OCI-LY1 (cell line): ENCODE results near the gene MYH15.

Source experiments
- H2AFZ ChIP-seq: fragments of 200-600 bp; sonication (generic), shearing (Covaris generic); 2 replicates; pipeline ENCODE4 v1.6.0; 2014; ENCODE audit warnings: antibody characterized with exemption, mild to moderate bottlenecking, low read length
- H3F3A ChIP-seq: fragments of 200-600 bp; sonication (generic), shearing (Covaris generic); 2 replicates; pipeline ENCODE4 v1.6.0; 2014; ENCODE audit warnings: mild to moderate bottlenecking, antibody characterized with exemption, low read length, moderate library complexity; ENCODE audit not compliant: insufficient read depth
- H3K27ac ChIP-seq: fragments of 200-600 bp; sonication (generic); 2 replicates; pipeline ENCODE4 v1.5.1; 2014; ENCODE audit warnings: low read length, mixed run types, mild to moderate bottlenecking, low read depth; ENCODE audit not compliant: poor library complexity, severe bottlenecking
- H3K27me3 ChIP-seq: fragments of 200-600 bp; sonication (generic); 2 replicates; pipeline ENCODE4 v1.6.0; 2014; ENCODE audit warnings: antibody characterized with exemption, mild to moderate bottlenecking, low read length, moderate library complexity; ENCODE audit not compliant: insufficient read depth
- H3K36me3 ChIP-seq: fragments of 200-600 bp; sonication (generic); 2 replicates; pipeline ENCODE4 v1.6.1; 2014; ENCODE audit warnings: mild to moderate bottlenecking, antibody characterized with exemption, low read length, moderate library complexity, mixed read lengths; ENCODE audit not compliant: insufficient read depth
- H3K4me1 ChIP-seq: fragments of 200-600 bp; sonication (generic); 2 replicates; pipeline ENCODE4 v1.5.1; 2014; ENCODE audit warnings: mild to moderate bottlenecking, low read length, moderate library complexity; ENCODE audit not compliant: insufficient read depth, severe bottlenecking
- H3K4me2 ChIP-seq: fragments of 200-600 bp; sonication (generic), shearing (Covaris generic); 2 replicates; pipeline ENCODE4 v1.6.1; 2014; ENCODE audit warnings: low read length
- H3K4me3 ChIP-seq: fragments of 200-600 bp; sonication (generic); 2 replicates; pipeline ENCODE4 v1.5.1; 2014; ENCODE audit warnings: low read length, low read depth, mild to moderate bottlenecking, mixed read lengths; ENCODE audit not compliant: poor library complexity, severe bottlenecking
- H3K79me2 ChIP-seq: fragments of 200-600 bp; shearing (Covaris generic); 2 replicates; pipeline ENCODE4 v1.6.1; 2016; ENCODE audit warnings: mixed run types, low read length, mixed read lengths; ENCODE audit not compliant: insufficient read depth
- H3K9ac ChIP-seq: fragments of 200-600 bp; sonication (generic), shearing (Covaris generic); 2 replicates; pipeline ENCODE4 v1.6.1; 2014; ENCODE audit warnings: mild to moderate bottlenecking, low read length, mixed read lengths
- H3K9me2 ChIP-seq: fragments of 200-600 bp; sonication (generic), shearing (Covaris generic); 2 replicates; pipeline ENCODE4 v1.6.1; 2014; ENCODE audit warnings: low read depth, mild to moderate bottlenecking, low read length, mixed read lengths
- H3K9me3 ChIP-seq: fragments of 200-600 bp; shearing (Covaris generic); 2 replicates; pipeline ENCODE4 v1.6.1; 2014; ENCODE audit warnings: low read length, mixed read lengths
- H4K20me1 ChIP-seq: fragments of 200-600 bp; sonication (generic), shearing (Covaris generic); 2 replicates; pipeline ENCODE4 v1.6.0; 2016; ENCODE audit warnings: mild to moderate bottlenecking, low read length; ENCODE audit not compliant: insufficient read depth
- CTCF ChIP-seq: fragments of 200-600 bp; sonication (generic), shearing (Covaris generic); IDR thresholded peaks from 2 replicates; pipeline ENCODE4 v1.5.1; 2017; ENCODE audit warnings: mild to moderate bottlenecking, antibody characterized with exemption, low read length, moderate library complexity, mixed read lengths
- EZH2 ChIP-seq: fragments of 200-600 bp; sonication (generic), shearing (Covaris generic); IDR thresholded peaks from 2 replicates; pipeline ENCODE4 v1.8.0; 2017; ENCODE audit warnings: borderline replicate concordance, mixed run types, mild to moderate bottlenecking, antibody characterized with exemption, low read length, moderate library complexity, mixed read lengths

The MYH15 gene

GRCh38 chr3:108406661-108407206, 103.7 kb downstream of the MYH15 start:
- Histone ChIP-seq H3F3A (no peaks in the 10 kb centered on the region), H3K36me3 (no peaks in the 10 kb centered on the region), H3K9ac (no peak overlapping the region), H3K27me3 (no peaks in the 10 kb centered on the region; the same call in 1 of the 2 replicates), H3K79me2 (no peaks in the 10 kb centered on the region), H3K4me3 (no peak overlapping the region), H2AFZ (peak overlapping the region; percentile 97; the same call in 1 of the 2 replicates), H3K27ac (peak overlapping the region; percentile 31), H3K9me2 (no peaks in the 10 kb centered on the region), H4K20me1 (no peaks in the 10 kb centered on the region), H3K4me2 (peak overlapping the region; percentile 46), H3K4me1 (peaks cover 20% of the 10 kb centered on the region), H3K9me3 (no peaks in the 10 kb centered on the region)
- TF ChIP-seq EZH2 (no peak), CTCF (peak; percentile 85)

GRCh38 chr3:108406063-108406660, 104.2 kb downstream of the MYH15 start:
- Histone ChIP-seq H3F3A (no peaks in the 10 kb centered on the region), H3K4me2 (0 out of 2 replicates have a peak overlapping the region, but pooled peaks have one; percentile 46), H3K79me2 (no peaks in the 10 kb centered on the region), H3K9me3 (no peaks in the 10 kb centered on the region), H3K4me1 (peaks cover 20% of the 10 kb centered on the region), H3K9ac (no peak overlapping the region), H3K27me3 (no peaks in the 10 kb centered on the region; the same call in 1 of the 2 replicates), H2AFZ (no peak overlapping the region), H3K9me2 (no peaks in the 10 kb centered on the region), H3K36me3 (no peaks in the 10 kb centered on the region), H3K4me3 (no peak overlapping the region), H3K27ac (no peak overlapping the region), H4K20me1 (no peaks in the 10 kb centered on the region)
- TF ChIP-seq CTCF: no peak
- no peak for TF ChIP-seq EZH2

- no peaks in the 10 kb centered on the region for H3K27me3 ChIP-seq
- H3K27ac ChIP-seq: no peak overlapping the region
- H3K4me3 ChIP-seq: no peak overlapping the region
- no peaks in the 10 kb centered on the region for H3K9me2 ChIP-seq
- no peak overlapping the region for H3K4me2 ChIP-seq
- H4K20me1 ChIP-seq: no peaks in the 10 kb centered on the region
- no peak overlapping the region for H2AFZ ChIP-seq
- H3K4me1 ChIP-seq: peaks cover 20% of the 10 kb centered on the region
- no peaks in the 10 kb centered on the region for H3K79me2 ChIP-seq
- H3K9me3 ChIP-seq: no peaks in the 10 kb centered on the region
- TF ChIP-seq CTCF (no peak), EZH2 (no peak)
- no peaks in the 10 kb centered on the region for H3K36me3 ChIP-seq
- no peak overlapping the region for H3K9ac ChIP-seq
- no peaks in the 10 kb centered on the region for H3F3A ChIP-seq
Observed at GRCh38 chr3:108404368-108404767, 106.0 kb downstream of the MYH15 start.
